SK-N-DZ (cell line): ENCODE results near the gene GAST.

Source experiments
- DNase-seq: peaks from one replicate; pipeline ENCODE4 v3.0.0-alpha.2; 2015; ENCODE audit warnings: low spot score
- small RNA-seq, 2 experiments: library from RNA; depleted of rRNA; stranded (forward); fragments of <200 nt; gene quantifications; one replicate each; pipeline ENCODE3, GENCODE V24; 2014

Gene GAST

GRCh38 chr17:41739661-41740352, 27.7 kb downstream of the GAST start:
- DNase-seq, result no peak

GRCh38 chr17:41740506-41740905, 28.4 kb downstream of the GAST start:
- no peak for DNase-seq

- no peak for DNase-seq
These were observed 29.6 kb downstream of the GAST start for GRCh38 chr17:41741709-41742108.

- DNase-seq, result no peak
These were observed 36.1 kb downstream of the GAST start for GRCh38 chr17:41748275-41748674.

GRCh38 chr17:41750862-41751261, 38.7 kb downstream of the GAST start:
- DNase-seq, result no peak

GRCh38 chr17:41751288-41751687, 39.2 kb downstream of the GAST start:
- no peak for DNase-seq

- no peak for DNase-seq
These were observed 41.9 kb downstream of the GAST start for GRCh38 chr17:41754066-41754465.

- no peak for DNase-seq
These were observed 46.5 kb downstream of the GAST start for GRCh38 chr17:41758601-41759000.

- no peak for DNase-seq
These were observed 48.7 kb downstream of the GAST start for GRCh38 chr17:41760878-41761277.

GRCh38 chr17:41762391-41762790, 50.3 kb downstream of the GAST start:
- DNase-seq, result no peak

GRCh38 chr17:41762841-41763240, 50.7 kb downstream of the GAST start:
- DNase-seq, result no peak

GRCh38 chr17:41763327-41763726, 51.2 kb downstream of the GAST start:
- DNase-seq, result no peak

Small RNA genes lying within 50 kb of the gene (small RNA-seq; reads per million reads assigned to genes)
- gene RN7SL399P (0 reads per million in 2 experiments), gene RNA5SP442 (0 to 1.6 reads per million in 2 experiments)
